K562 (cell line): ENCODE measurements around the gene ZSWIM6. TPM values are rescaled to one million over a fixed set of nuclear protein-coding genes. Genes with fewer than 3 reads are reported as not detected.
A peak's percentile ranks its signal among the peaks of the same experiment; 100 is the strongest.

Source experiments
- ATAC-seq: fragments of 200-7000 bp; cut with Tn5 transposase; 3 replicates; pipeline ENCODE4 v1.9.1; 2020; ENCODE audit warnings: moderate library complexity
- BruUV-seq: library from RNA; stranded (reverse); fragments of 400-500 nt; replicated peaks from 2 replicates; lab custom pipeline; 2021; lab: Mats Ljungman, UMichigan
- CTCF ChIA-PET: fragments of 300-600 bp; formaldehyde crosslinking; extraction: SDS; loops from one replicate; lab custom pipeline; 2021; ENCODE audit warnings: low intra/inter-chr PET ratio; lab: Yijun Ruan, JAX
- POLR2A ChIA-PET: fragments of 300-600, 350-650 bp; sonication (Branson Sonifier 250); formaldehyde crosslinking; extraction: SDS; loops from one replicate; lab custom pipeline; 2021; ENCODE audit warnings: antibody characterized with exemption, inconsistent platforms; lab: Yijun Ruan, JAX
- DNase-seq, 4 experiments: peaks; one replicate each; pipeline versions ENCODE4 v3.0.0 to v3.0.0-alpha.2; 2011 to 2018; ENCODE audit warnings: low spot score in 3 of 4, mixed read lengths in 3 of 4; ENCODE audit errors: extremely low read depth in 1 of 4
- FAIRE-seq: peaks from 2 replicates; lab custom pipeline; 2011; peaks lifted over from hg19 to GRCh38; lab: Jason Lieb, UNC
- H2AFZ ChIP-seq: 2 replicates; pipeline ENCODE4 v1.6.0; 2011; ENCODE audit warnings: low read depth, low read length, control low read depth, inconsistent platforms
- H3K27ac ChIP-seq: fragments of 200-600 bp; 3 replicates; pipeline ENCODE4 v1.8.0; 2011; ENCODE audit warnings: low read depth, mild to moderate bottlenecking, control low read depth, inconsistent platforms, low read length, moderate library complexity, mixed read lengths; ENCODE audit errors: extremely low read depth
- H3K27me3 ChIP-seq, 2 experiments: fragments of 300-600 bp in 1 of 2; 2 replicates in 1 of 2; 3 replicates in 1 of 2; pipeline versions ENCODE4 v1.6.0 to v1.8.0; 2011; ENCODE audit warnings: inconsistent platforms in 2 of 2, low read length in 2 of 2, mild to moderate bottlenecking in 1 of 2, mixed read lengths in 1 of 2, moderate library complexity in 1 of 2; ENCODE audit not compliant: control insufficient read depth in 2 of 2, insufficient read depth in 2 of 2
- H3K36me3 ChIP-seq: fragments of 300-600 bp; 3 replicates; pipeline ENCODE4 v1.8.0; 2011; ENCODE audit warnings: mild to moderate bottlenecking, low read length, inconsistent platforms; ENCODE audit not compliant: control insufficient read depth, insufficient read depth
- H3K4me1 ChIP-seq, 2 experiments: fragments of 200-600 bp in 1 of 2; replicated peaks in 1 of 2; 2 replicates in 1 of 2; 3 replicates in 1 of 2; pipeline versions ENCODE4 v1.5.1 to v1.8.0; 2011; ENCODE audit warnings: inconsistent platforms in 2 of 2, low read length in 2 of 2, mild to moderate bottlenecking in 1 of 2, mixed read lengths in 1 of 2, moderate library complexity in 1 of 2; ENCODE audit not compliant: control insufficient read depth in 2 of 2, insufficient read depth in 2 of 2
- H3K4me2 ChIP-seq: 2 replicates; pipeline ENCODE4 v1.6.1; 2011; ENCODE audit warnings: low read length, control low read depth, inconsistent platforms, mixed read lengths; ENCODE audit not compliant: insufficient read depth
- H3K4me3 ChIP-seq: fragments of 200-600 bp; sonication (generic), shearing (Covaris generic); 2 replicates; pipeline ENCODE4 v1.5.1; 2016; ENCODE audit warnings: control low read depth, inconsistent platforms
- H3K79me2 ChIP-seq: fragments of 200-600 bp; 3 replicates; pipeline ENCODE4 v1.8.0; 2011; ENCODE audit warnings: low read length, inconsistent platforms; ENCODE audit not compliant: control insufficient read depth, insufficient read depth
- H3K9ac ChIP-seq, 2 experiments: 2 replicates each; pipeline versions ENCODE4 v1.6.0 to v1.6.1; 2011; ENCODE audit warnings: low read depth in 2 of 2, low read length in 2 of 2, control low read depth in 1 of 2, inconsistent platforms in 1 of 2, mild to moderate bottlenecking in 1 of 2, mixed read lengths in 1 of 2; ENCODE audit not compliant: insufficient read depth in 1 of 2
- H3K9me1 ChIP-seq: one replicate; pipeline ENCODE4 v1.6.0; 2011; ENCODE audit warnings: inconsistent platforms, mild to moderate bottlenecking, low read length, moderate library complexity; ENCODE audit not compliant: control insufficient read depth, insufficient read depth
- H3K9me3 ChIP-seq: replicated peaks from 2 replicates; pipeline ENCODE4 v1.5.1; 2011; ENCODE audit warnings: low read depth, low read length, inconsistent platforms; ENCODE audit not compliant: control insufficient read depth, insufficient read depth
- H4K20me1 ChIP-seq: replicated peaks from 2 replicates; pipeline ENCODE4 v1.6.1; 2011; ENCODE audit warnings: low read length, inconsistent platforms, mixed read lengths; ENCODE audit not compliant: control insufficient read depth, insufficient read depth
- C11orf30 ChIP-seq: fragments of 450-650 bp; IDR thresholded peaks from 2 replicates; pipeline ENCODE4 v1.6.1; 2016; ENCODE audit warnings: low read depth, mild to moderate bottlenecking
- CXXC5 ChIP-seq: fragments of 250-450 bp; sonication (Bioruptor Pico); IDR thresholded peaks from 2 replicates; pipeline ENCODE4 v1.8.0; 2022; ENCODE audit warnings: inconsistent platforms, mild to moderate bottlenecking, moderate library complexity
- MAFF ChIP-seq: IDR thresholded peaks from 2 replicates; pipeline ENCODE4 v1.6.1; 2012; ENCODE audit warnings: low read length, improper control_type of control experiment
- MAFK ChIP-seq: IDR thresholded peaks from 2 replicates; pipeline ENCODE4 v1.6.1; 2011; ENCODE audit warnings: low read length, improper control_type of control experiment
- POLR2AphosphoS5 ChIP-seq: IDR thresholded peaks from 2 replicates; pipeline ENCODE4 v1.6.1; 2011; ENCODE audit warnings: mild to moderate bottlenecking, low read depth, low read length, moderate library complexity; ENCODE audit not compliant: control insufficient read depth, insufficient read depth
- PTTG1 ChIP-seq: fragments of 450-650 bp; IDR thresholded peaks from 2 replicates; pipeline ENCODE4 v1.6.1; 2016; ENCODE audit warnings: low read depth, mild to moderate bottlenecking, missing genetic modification characterization, missing compliant biosample characterization
- SPI1 ChIP-seq: IDR thresholded peaks from 2 replicates; pipeline ENCODE4 v1.6.1; 2011; ENCODE audit warnings: low read depth, low read length, control low read depth, borderline replicate concordance
- YBX1 ChIP-seq: fragments of 450-650 bp; IDR thresholded peaks from 2 replicates; pipeline ENCODE4 v1.7.1; 2016; ENCODE audit warnings: mild to moderate bottlenecking
- ZNF12 ChIP-seq: sonication (generic); formaldehyde crosslinking; IDR thresholded peaks from 2 replicates; pipeline ENCODE4 v1.4.0; 2020; ENCODE audit warnings: mild to moderate bottlenecking, missing genetic modification reagents
- ZNF143 ChIP-seq: sonication (generic); formaldehyde crosslinking; IDR thresholded peaks from 2 replicates; pipeline ENCODE4 v1.9.0; 2022; ENCODE audit warnings: mild to moderate bottlenecking, missing genetic modification reagents
- ZNF583 ChIP-seq: fragments of 250-450 bp; sonication (Bioruptor Pico); IDR thresholded peaks from 2 replicates; pipeline ENCODE4 v1.4.0; 2020
- ZNF589 ChIP-seq: fragments of 200-800 bp; sonication (Bioruptor generic); IDR thresholded peaks from 2 replicates; pipeline ENCODE4 v1.6.1; 2016; ENCODE audit warnings: low read depth, missing genetic modification characterization, missing compliant biosample characterization
- WGBS: fragments of 100-300 bp; shearing (Covaris generic); methylation state at CpG from one replicate; pipeline ENCODE4 v1.1.6; 2016; ENCODE audit warnings: low coverage, mixed read lengths; ENCODE audit not compliant: insufficient coverage; ENCODE audit errors: missing lambda C conversion rate; 5-methylcytosine and 5-hydroxymethylcytosine counted together
- in situ Hi-C: fragments of 300-500 bp; cut with MboI; formaldehyde crosslinking; loops from 4 replicates; pipeline ENCODE4 v1.15.0; 2018; ENCODE audit warnings: inconsistent platforms, mixed read lengths
- intact Hi-C: fragments of 100-400 bp; cut with micrococcal nuclease; formaldehyde crosslinking; loops from 2 replicates; pipeline ENCODE4 v1.14.2; 2022
- polyA plus RNA-seq, 8 experiments: library from polyadenylated mRNA; depleted of rRNA in 4 of 8; stranded (reverse) in 5 of 8; unstranded in 3 of 8; fragments of >200 nt; fragmentation: Nextera tagmentation in 2 of 8; fragmentation: Illumina TruSeq in 1 of 8; extraction: Ambion mirVana in 2 of 8; extraction: Trizol in 1 of 8; gene quantifications; 2 replicates each; pipeline versions ENCODE4 v1.2.1 to v1.2.3, GENCODE V29; 2011 to 2014; ENCODE audit warnings: inconsistent platforms in 1 of 8, missing spikeins in 1 of 8
- total RNA-seq, 7 experiments: library from RNA; depleted of rRNA in 6 of 7; stranded (reverse); fragments of >200 nt in 6 of 7; fragmentation: Illumina TruSeq in 2 of 7; extraction: Trizol in 2 of 7; gene quantifications; 2 replicates each; pipeline versions ENCODE4 v1.2.1 to v1.2.3, GENCODE V29; 2011 to 2021; ENCODE audit warnings: low replicate concordance in 1 of 7
- TF ChIP-seq, protein P1 (sequence below), 2 experiments: IDR thresholded peaks in 1 of 2; conservative IDR thresholded peaks in 1 of 2; 2 replicates each; pipeline ENCODE4 v1.6.1; 2016; ENCODE audit warnings: low read depth in 2 of 2, mild to moderate bottlenecking in 1 of 2, missing compliant biosample characterization in 1 of 2, missing genetic modification characterization in 1 of 2, moderate library complexity in 1 of 2

ZSWIM6 gene
- total and polyA plus RNA-seq, 9 of the 15 experiments (the other 6 are each of a cell fraction or from before 2014, with no cell fraction given): 0.81 to 3.2 (median 2.0) TPM

GRCh38 chr5:61576556-61576955 lies 244.5 kb downstream of the ZSWIM6 start:
- WGBS: 50% methylated on average over 3 of the region's 3 CpGs
- POLR2A ChIA-PET: no interaction called here
- in situ Hi-C loops: no loop called here
- TF ChIP-seq PTTG1 (tag): no peak
- no peak for TF ChIP-seq CXXC5 (CRISPR knock-in tag)
- no peak for TF ChIP-seq YBX1
- 0 out of 2 replicates have a peak, but pooled peaks have one; percentile 32 for TF ChIP-seq ZNF589 (CRISPR knock-in tag)
- TF ChIP-seq C11orf30: peak; percentile 76
- TF ChIP-seq, protein P1, sequence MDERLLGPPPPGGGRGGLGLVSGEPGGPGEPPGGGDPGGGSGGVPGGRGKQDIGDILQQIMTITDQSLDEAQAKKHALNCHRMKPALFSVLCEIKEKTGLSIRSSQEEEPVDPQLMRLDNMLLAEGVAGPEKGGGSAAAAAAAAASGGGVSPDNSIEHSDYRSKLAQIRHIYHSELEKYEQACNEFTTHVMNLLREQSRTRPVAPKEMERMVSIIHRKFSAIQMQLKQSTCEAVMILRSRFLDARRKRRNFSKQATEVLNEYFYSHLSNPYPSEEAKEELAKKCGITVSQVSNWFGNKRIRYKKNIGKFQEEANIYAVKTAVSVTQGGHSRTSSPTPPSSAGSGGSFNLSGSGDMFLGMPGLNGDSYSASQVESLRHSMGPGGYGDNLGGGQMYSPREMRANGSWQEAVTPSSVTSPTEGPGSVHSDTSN (CRISPR knock-in tag; IDR thresholded peaks at IDR 0.05; ENCODE audit: low read depth): no peak
- TF ChIP-seq, protein P1 (tag; conservative IDR thresholded peaks at IDR 0.05; ENCODE audit: low read depth): no peak
- TF ChIP-seq POLR2AphosphoS5: no peak
- no peak for TF ChIP-seq ZNF583 (CRISPR knock-in tag)
- TF ChIP-seq MAFF: peak; percentile 66; the same call in 1 of the 2 replicates
- no peak for TF ChIP-seq ZNF12 (CRISPR knock-in tag)
- peak; percentile 42; the same call in 1 of the 2 replicates for TF ChIP-seq MAFK
- no peak for TF ChIP-seq ZNF143
- no peak for TF ChIP-seq SPI1

More at GRCh38 chr5:61576556-61576955, 244.5 kb downstream of the ZSWIM6 start:
- Histone ChIP-seq H3K4me2 (no peak overlapping the region; the same call in 1 of the 2 replicates), H2AFZ (peak overlapping the region; percentile 86), H3K27ac (0 out of 3 replicates have a peak overlapping the region, but pooled peaks have one; percentile 9), H3K9me1 (no peaks in the 10 kb centered on the region), H3K9me3 (no peaks in the 10 kb centered on the region), H3K4me1 (peaks cover 4 to 23% of the 10 kb centered on the region in 2 experiments), H3K27me3 (no peaks in the 10 kb centered on the region), H4K20me1 (no peaks in the 10 kb centered on the region), H3K36me3 (no peaks in the 10 kb centered on the region), H3K4me3 (no peak overlapping the region), H3K79me2 (no peaks in the 10 kb centered on the region), H3K9ac (no peak overlapping the region)
- no peak for FAIRE-seq
- peak in 1 of 4 experiments; percentile 11 for DNase-seq
- intact Hi-C loops: no loop called here
- CTCF ChIA-PET: no interaction called here
- peak; percentile 25 for ATAC-seq
- BruUV-seq: no TSS peak
